HEK293 (cell line): Measurements from ENCODE around the gene NDFIP2.

Source experiments
- ZFP41 ChIP-seq: fragments of 450-650 bp; formaldehyde crosslinking; IDR thresholded peaks from 2 replicates; pipeline ENCODE4 v1.5.1; 2016; ENCODE audit warnings: missing biosample characterization, missing genetic modification characterization, borderline replicate concordance
- ZNF274 ChIP-seq, 2 experiments: fragments of 200-500 bp in 1 of 2; fragments of 450-650 bp in 1 of 2; sonication (Bioruptor generic) in 1 of 2; formaldehyde crosslinking in 1 of 2; IDR thresholded peaks; 2 replicates each; pipeline versions ENCODE4 v1.5.1 to v1.6.1; 2014 to 2016; ENCODE audit warnings: borderline replicate concordance in 1 of 2, inconsistent platforms in 1 of 2, low read length in 1 of 2, missing biosample characterization in 1 of 2, missing genetic modification characterization in 1 of 2
- TF ChIP-seq, protein P1 (sequence below): fragments of 450-650 bp; formaldehyde crosslinking; IDR thresholded peaks from 2 replicates; pipeline ENCODE4 v1.5.1; 2016; ENCODE audit warnings: missing biosample characterization, missing genetic modification characterization

DNA sequence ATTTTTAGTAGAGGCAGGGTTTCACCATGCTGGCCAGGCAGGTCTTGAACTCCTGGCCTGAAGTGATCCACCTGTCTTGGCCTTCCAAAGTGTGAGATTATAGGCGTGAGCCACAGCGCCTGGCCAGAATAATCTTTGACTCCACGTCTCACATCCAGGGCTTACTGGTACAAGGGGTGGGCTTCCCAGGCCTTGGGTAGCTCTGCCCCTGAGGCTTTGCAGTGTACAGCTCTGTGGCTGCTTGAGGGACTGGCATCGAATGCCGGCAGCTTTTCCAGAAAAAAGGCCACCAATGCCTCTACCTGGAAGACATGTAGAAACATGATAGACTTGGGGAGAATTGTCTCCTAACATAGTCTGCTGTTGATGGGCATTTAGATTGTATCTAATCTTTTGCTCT lies 57.8 kb downstream of the NDFIP2 start:
- TF ChIP-seq, protein P1, sequence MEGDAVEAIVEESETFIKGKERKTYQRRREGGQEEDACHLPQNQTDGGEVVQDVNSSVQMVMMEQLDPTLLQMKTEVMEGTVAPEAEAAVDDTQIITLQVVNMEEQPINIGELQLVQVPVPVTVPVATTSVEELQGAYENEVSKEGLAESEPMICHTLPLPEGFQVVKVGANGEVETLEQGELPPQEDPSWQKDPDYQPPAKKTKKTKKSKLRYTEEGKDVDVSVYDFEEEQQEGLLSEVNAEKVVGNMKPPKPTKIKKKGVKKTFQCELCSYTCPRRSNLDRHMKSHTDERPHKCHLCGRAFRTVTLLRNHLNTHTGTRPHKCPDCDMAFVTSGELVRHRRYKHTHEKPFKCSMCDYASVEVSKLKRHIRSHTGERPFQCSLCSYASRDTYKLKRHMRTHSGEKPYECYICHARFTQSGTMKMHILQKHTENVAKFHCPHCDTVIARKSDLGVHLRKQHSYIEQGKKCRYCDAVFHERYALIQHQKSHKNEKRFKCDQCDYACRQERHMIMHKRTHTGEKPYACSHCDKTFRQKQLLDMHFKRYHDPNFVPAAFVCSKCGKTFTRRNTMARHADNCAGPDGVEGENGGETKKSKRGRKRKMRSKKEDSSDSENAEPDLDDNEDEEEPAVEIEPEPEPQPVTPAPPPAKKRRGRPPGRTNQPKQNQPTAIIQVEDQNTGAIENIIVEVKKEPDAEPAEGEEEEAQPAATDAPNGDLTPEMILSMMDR: no peak
- TF ChIP-seq ZFP41 (tag by site-specific recombination) (no peak), ZNF274 (IDR thresholded peaks at IDR 0.05; ENCODE audit: low read length) (no peak), ZNF274 (tag by site-specific recombination; IDR thresholded peaks at IDR 0.05; ENCODE audit: borderline replicate concordance) (no peak)
